Measurements from ENCODE around the gene TTC7B. TPM values are rescaled to one million over a fixed set of nuclear protein-coding genes. Genes with fewer than 3 reads are reported as not detected.
"Not testable (repeated sequence)": the region's sequence is repeated elsewhere in the genome, so short reads cannot be mapped to it uniquely, and the experiment has no call there.

The TTC7B gene
- polyA plus RNA-seq, 1 donor (not counting 4 experiments of a cell fraction or from before 2014, with no cell fraction given) = 21.4 TPM

DNA sequence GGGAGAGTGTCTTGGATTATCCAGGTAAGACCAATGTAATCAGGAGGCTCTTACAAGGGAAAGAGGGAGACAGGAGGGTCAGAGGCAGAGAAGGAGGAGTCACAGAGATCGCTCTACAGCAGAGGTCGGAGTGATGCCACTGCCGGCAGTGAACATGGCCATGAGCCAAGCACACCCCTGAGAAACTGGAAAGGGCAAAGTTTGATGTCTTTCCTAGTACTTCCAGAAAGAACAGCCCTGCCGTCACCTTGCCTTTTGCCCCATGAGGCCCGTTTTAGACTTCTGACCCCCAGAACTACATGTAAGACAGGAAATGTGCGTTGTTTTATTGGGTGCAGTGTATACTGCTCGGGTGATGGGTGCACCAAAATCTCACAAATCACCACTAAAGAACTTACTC lies 285.7 kb downstream of the TTC7B start:
- no peak for FAIRE-seq
- H3K9ac ChIP-seq (ENCODE audit: control insufficient read depth, extremely low read depth, insufficient read depth, low read length) = no peak overlapping the region
- no peaks in the 10 kb centered on the region for H4K20me1 ChIP-seq (ENCODE audit: control insufficient read depth, extremely low read depth, insufficient read depth, low read length)
- H3K4me2 ChIP-seq (ENCODE audit: control insufficient read depth, extremely low read depth, insufficient read depth, low read depth, low read length) = no peak overlapping the region
- no peaks in the 10 kb centered on the region for H3K9me1 ChIP-seq (ENCODE audit: control insufficient read depth, extremely low read depth, insufficient read depth, low read length)
- H3K27me3 ChIP-seq (ENCODE audit: control insufficient read depth, extremely low read depth, insufficient read depth, low read length) = no peaks in the 10 kb centered on the region
- no peak for TF ChIP-seq EZH2 (IDR thresholded peaks at IDR 0.05; ENCODE audit: low read length)
- TF ChIP-seq, protein P1, sequence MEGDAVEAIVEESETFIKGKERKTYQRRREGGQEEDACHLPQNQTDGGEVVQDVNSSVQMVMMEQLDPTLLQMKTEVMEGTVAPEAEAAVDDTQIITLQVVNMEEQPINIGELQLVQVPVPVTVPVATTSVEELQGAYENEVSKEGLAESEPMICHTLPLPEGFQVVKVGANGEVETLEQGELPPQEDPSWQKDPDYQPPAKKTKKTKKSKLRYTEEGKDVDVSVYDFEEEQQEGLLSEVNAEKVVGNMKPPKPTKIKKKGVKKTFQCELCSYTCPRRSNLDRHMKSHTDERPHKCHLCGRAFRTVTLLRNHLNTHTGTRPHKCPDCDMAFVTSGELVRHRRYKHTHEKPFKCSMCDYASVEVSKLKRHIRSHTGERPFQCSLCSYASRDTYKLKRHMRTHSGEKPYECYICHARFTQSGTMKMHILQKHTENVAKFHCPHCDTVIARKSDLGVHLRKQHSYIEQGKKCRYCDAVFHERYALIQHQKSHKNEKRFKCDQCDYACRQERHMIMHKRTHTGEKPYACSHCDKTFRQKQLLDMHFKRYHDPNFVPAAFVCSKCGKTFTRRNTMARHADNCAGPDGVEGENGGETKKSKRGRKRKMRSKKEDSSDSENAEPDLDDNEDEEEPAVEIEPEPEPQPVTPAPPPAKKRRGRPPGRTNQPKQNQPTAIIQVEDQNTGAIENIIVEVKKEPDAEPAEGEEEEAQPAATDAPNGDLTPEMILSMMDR (optimal IDR thresholded peaks at IDR 0.05 in 1 of 3, IDR thresholded peaks at IDR 0.05 in 1 of 3, conservative IDR thresholded peaks at IDR 0.05 in 1 of 3; ENCODE audit: extremely low read depth in 1 of 3, insufficient read depth in 2 of 3, low read length in 3 of 3) = no peak
- DNase-seq (ENCODE audit: low read depth, low spot score) = no peak
- no peaks in the 10 kb centered on the region for H3K79me2 ChIP-seq (ENCODE audit: control insufficient read depth, insufficient read depth, low read length)
- H2AFZ ChIP-seq (ENCODE audit: control insufficient read depth, low read length) = no peak overlapping the region
- no peaks in the 10 kb centered on the region for H3K4me1 ChIP-seq (ENCODE audit: control insufficient read depth, extremely low read depth, insufficient read depth, low read length)
- dilution Hi-C loops (cut with MboI; ENCODE audit: extremely low pct_ligation_motif_present, low sequenced_read_pairs) = no loop called here
- H3K27ac ChIP-seq (ENCODE audit: control insufficient read depth, insufficient read depth, low read length) = no peak overlapping the region
- no peaks in the 10 kb centered on the region for H3K36me3 ChIP-seq (ENCODE audit: control insufficient read depth in 2 of 2, extremely low read depth in 1 of 2, insufficient read depth in 2 of 2, low read length in 2 of 2)
- no peak overlapping the region for H3K4me3 ChIP-seq (ENCODE audit: control insufficient read depth in 2 of 3, extremely low read depth in 1 of 3, insufficient read depth in 2 of 3, low read depth in 1 of 3, low read length in 3 of 3)
- no peaks in the 10 kb centered on the region for H3K9me3 ChIP-seq (ENCODE audit: control insufficient read depth, low read depth, low read length)

DNA sequence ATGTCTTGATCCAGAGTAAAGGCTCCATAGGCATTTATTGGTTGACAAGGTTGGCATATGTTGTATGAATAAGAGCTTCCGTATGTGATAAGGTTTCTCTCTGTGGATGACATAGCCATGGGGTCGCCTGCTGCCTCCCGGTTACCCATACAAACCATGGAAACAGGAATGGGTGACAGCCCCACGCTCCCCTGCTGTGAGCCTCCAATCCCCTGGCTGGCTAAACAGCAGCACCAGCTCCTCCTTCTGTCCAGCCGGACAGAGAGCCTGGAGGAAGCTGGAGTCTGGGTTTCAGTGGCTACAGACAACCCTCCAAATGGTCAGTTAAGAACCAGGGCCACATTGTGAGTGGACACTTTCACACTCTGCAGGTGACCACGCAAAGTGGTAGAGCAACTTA lies 288.3 kb downstream of the TTC7B start:
- dilution Hi-C loops (cut with MboI; ENCODE audit: extremely low pct_ligation_motif_present, low sequenced_read_pairs) = no loop called here
- H2AFZ ChIP-seq (ENCODE audit: control insufficient read depth, low read length) = no peak overlapping the region
- no peak overlapping the region for H3K4me3 ChIP-seq (ENCODE audit: control insufficient read depth in 2 of 3, extremely low read depth in 1 of 3, insufficient read depth in 2 of 3, low read depth in 1 of 3, low read length in 3 of 3)
- H4K20me1 ChIP-seq (ENCODE audit: control insufficient read depth, extremely low read depth, insufficient read depth, low read length) = no peaks in the 10 kb centered on the region
- TF ChIP-seq EZH2 (IDR thresholded peaks at IDR 0.05; ENCODE audit: low read length) = no peak
- TF ChIP-seq, protein P1 (optimal IDR thresholded peaks at IDR 0.05 in 1 of 3, IDR thresholded peaks at IDR 0.05 in 1 of 3, conservative IDR thresholded peaks at IDR 0.05 in 1 of 3; ENCODE audit: extremely low read depth in 1 of 3, insufficient read depth in 2 of 3, low read length in 3 of 3) = no peak
- H3K9me3 ChIP-seq (ENCODE audit: control insufficient read depth, low read depth, low read length) = no peaks in the 10 kb centered on the region
- FAIRE-seq = no peak
- DNase-seq (ENCODE audit: low read depth, low spot score) = no peak
- H3K9ac ChIP-seq (ENCODE audit: control insufficient read depth, extremely low read depth, insufficient read depth, low read length) = no peak overlapping the region
- no peaks in the 10 kb centered on the region for H3K9me1 ChIP-seq (ENCODE audit: control insufficient read depth, extremely low read depth, insufficient read depth, low read length)
- no peaks in the 10 kb centered on the region for H3K36me3 ChIP-seq (ENCODE audit: control insufficient read depth in 2 of 2, extremely low read depth in 1 of 2, insufficient read depth in 2 of 2, low read length in 2 of 2)
- H3K4me1 ChIP-seq (ENCODE audit: control insufficient read depth, extremely low read depth, insufficient read depth, low read length) = no peaks in the 10 kb centered on the region
- H3K27me3 ChIP-seq (ENCODE audit: control insufficient read depth, extremely low read depth, insufficient read depth, low read length) = no peaks in the 10 kb centered on the region
- no peaks in the 10 kb centered on the region for H3K79me2 ChIP-seq (ENCODE audit: control insufficient read depth, insufficient read depth, low read length)
- H3K27ac ChIP-seq (ENCODE audit: control insufficient read depth, insufficient read depth, low read length) = no peak overlapping the region
- no peak overlapping the region for H3K4me2 ChIP-seq (ENCODE audit: control insufficient read depth, extremely low read depth, insufficient read depth, low read depth, low read length)

DNA sequence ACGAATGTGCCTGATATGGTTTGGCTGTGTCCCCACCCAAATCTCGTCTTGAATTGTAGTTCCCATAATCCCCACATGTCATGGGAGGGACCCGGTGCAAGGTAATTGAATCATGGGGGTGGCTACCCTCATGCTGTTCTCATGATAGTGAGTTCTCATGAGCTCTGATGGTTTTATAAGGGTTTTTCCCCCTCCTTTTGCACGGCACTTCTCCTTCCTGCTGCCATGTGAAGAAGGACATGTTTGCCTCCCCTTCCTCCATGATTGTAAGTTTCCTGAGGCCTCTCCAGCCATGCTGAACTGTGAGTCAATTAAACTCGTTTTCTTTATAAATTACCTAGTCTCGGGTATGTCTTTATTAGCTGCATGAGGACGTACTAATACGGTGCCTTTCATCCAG lies 289.7 kb downstream of the TTC7B start:
- H4K20me1 ChIP-seq (ENCODE audit: control insufficient read depth, extremely low read depth, insufficient read depth, low read length); H2AFZ ChIP-seq (ENCODE audit: control insufficient read depth, low read length); H3K27ac ChIP-seq (ENCODE audit: control insufficient read depth, insufficient read depth, low read length); H3K9me3 ChIP-seq (ENCODE audit: control insufficient read depth, low read depth, low read length); H3K4me2 ChIP-seq (ENCODE audit: control insufficient read depth, extremely low read depth, insufficient read depth, low read depth, low read length); H3K4me1 ChIP-seq (ENCODE audit: control insufficient read depth, extremely low read depth, insufficient read depth, low read length); H3K27me3 ChIP-seq (ENCODE audit: control insufficient read depth, extremely low read depth, insufficient read depth, low read length); H3K4me3 ChIP-seq (ENCODE audit: control insufficient read depth in 2 of 3, extremely low read depth in 1 of 3, insufficient read depth in 2 of 3, low read depth in 1 of 3, low read length in 3 of 3); DNase-seq (ENCODE audit: low read depth, low spot score); FAIRE-seq; H3K9me1 ChIP-seq (ENCODE audit: control insufficient read depth, extremely low read depth, insufficient read depth, low read length); H3K79me2 ChIP-seq (ENCODE audit: control insufficient read depth, insufficient read depth, low read length); H3K36me3 ChIP-seq (ENCODE audit: control insufficient read depth in 2 of 2, extremely low read depth in 1 of 2, insufficient read depth in 2 of 2, low read length in 2 of 2); dilution Hi-C loops (cut with MboI; ENCODE audit: extremely low pct_ligation_motif_present, low sequenced_read_pairs); H3K9ac ChIP-seq (ENCODE audit: control insufficient read depth, extremely low read depth, insufficient read depth, low read length): not testable (repeated sequence)

DNA sequence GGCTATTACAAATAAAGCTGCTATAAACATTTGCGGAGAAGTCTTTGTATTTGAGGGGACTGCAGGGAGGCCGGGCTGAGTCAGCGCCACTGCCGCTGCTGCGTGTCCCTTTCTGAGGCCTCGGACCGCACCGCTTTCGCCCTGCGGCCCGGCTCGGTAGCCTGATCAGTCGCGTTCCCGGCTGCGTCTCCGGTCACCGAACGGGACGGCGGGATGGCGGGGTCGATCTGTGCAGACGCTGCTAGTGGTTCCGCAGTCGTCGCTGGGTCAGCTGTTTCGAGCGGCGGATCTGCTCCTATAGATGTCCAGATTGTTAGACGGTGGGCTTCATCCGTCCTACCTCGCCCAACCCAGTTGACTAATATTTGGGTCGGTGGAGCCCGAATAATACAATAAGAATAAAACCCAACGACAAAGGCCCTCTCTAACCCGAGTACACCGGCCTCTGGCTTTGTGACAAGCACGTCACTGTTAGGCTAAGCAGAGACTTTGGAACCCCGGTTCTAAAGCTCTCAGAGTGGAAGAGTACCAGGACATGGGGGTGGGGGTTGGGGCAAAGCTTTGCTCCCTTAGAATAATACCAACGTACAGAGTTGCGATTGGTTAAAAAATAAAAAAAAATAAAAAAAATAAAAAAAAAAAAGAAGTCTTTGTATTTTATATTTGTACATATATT lies 290.7 kb downstream of the TTC7B start:
- H2AFZ ChIP-seq (ENCODE audit: control insufficient read depth, low read length); H3K4me2 ChIP-seq (ENCODE audit: control insufficient read depth, extremely low read depth, insufficient read depth, low read depth, low read length); H3K27me3 ChIP-seq (ENCODE audit: control insufficient read depth, extremely low read depth, insufficient read depth, low read length); H3K36me3 ChIP-seq (ENCODE audit: control insufficient read depth in 2 of 2, extremely low read depth in 1 of 2, insufficient read depth in 2 of 2, low read length in 2 of 2); H3K4me1 ChIP-seq (ENCODE audit: control insufficient read depth, extremely low read depth, insufficient read depth, low read length); H3K4me3 ChIP-seq (ENCODE audit: control insufficient read depth in 2 of 3, extremely low read depth in 1 of 3, insufficient read depth in 2 of 3, low read depth in 1 of 3, low read length in 3 of 3); DNase-seq (ENCODE audit: low read depth, low spot score); H3K9ac ChIP-seq (ENCODE audit: control insufficient read depth, extremely low read depth, insufficient read depth, low read length); H3K9me1 ChIP-seq (ENCODE audit: control insufficient read depth, extremely low read depth, insufficient read depth, low read length); H3K27ac ChIP-seq (ENCODE audit: control insufficient read depth, insufficient read depth, low read length); H3K9me3 ChIP-seq (ENCODE audit: control insufficient read depth, low read depth, low read length); dilution Hi-C loops (cut with MboI; ENCODE audit: extremely low pct_ligation_motif_present, low sequenced_read_pairs); H3K79me2 ChIP-seq (ENCODE audit: control insufficient read depth, insufficient read depth, low read length); H4K20me1 ChIP-seq (ENCODE audit: control insufficient read depth, extremely low read depth, insufficient read depth, low read length): not testable (repeated sequence)
- peak; percentile 34 for FAIRE-seq

Measured in keratinocyte (primary cell).